HG03066 (cell line): Measurements from ENCODE around the gene PTMS.

ENCODE experiments used
- ATAC-seq: cut with Tn5 transposase; IDR thresholded peaks from one replicate; pipeline ENCODE4 v1.9.1; 2021; ENCODE audit warnings: low read depth; ENCODE audit not compliant: unreplicated experiment

The PTMS gene

GRCh38 chr12:6787309-6787708, 21.1 kb downstream of the PTMS start:
- ATAC-seq = no peak

DNA sequence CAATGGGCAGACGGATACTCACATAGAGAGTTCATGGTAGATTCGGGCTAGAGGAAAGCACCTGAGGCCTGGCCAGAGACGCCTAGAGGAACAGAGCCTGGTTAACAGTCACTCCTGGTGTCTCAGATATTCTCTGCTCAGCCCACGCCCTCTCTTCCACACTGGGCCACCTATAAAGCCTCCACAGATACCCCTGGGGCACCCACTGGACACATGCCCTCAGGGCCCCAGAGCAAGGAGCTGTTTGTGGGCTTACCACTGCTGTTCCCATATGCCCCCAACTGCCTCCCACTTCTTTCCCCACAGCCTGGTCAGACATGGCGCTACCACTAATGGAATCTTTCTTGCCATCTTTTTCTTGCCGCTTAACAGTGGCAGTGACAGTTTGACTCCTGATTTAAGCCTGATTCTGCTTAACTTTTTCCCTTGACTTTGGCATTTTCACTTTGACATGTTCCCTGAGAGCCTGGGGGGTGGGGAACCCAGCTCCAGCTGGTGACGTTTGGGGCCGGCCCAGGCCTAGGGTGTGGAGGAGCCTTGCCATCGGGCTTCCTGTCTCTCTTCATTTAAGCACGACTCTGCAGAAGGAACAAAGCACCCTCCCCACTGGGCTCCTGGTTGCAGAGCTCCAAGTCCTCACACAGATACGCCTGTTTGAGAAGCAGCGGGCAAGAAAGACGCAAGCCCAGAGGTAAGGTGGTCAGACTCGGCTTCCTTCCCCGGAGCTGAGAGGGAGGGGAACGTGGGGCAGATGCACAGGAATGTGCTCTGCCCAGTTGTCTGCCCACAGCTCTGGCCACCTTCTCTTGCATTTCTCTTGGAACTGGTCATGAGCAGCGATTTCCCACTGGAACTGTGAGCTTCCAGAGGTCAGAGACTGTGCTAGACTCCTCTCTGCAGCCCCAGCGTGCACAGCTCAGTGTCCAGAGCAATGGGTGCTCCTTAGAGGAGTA, 23.1 kb downstream of the PTMS start, which contains the start of gene CD4:
Gene CD4 (plus strand): TSS at position 557 of the 953 bp plus-strand sequence. CDS start 10,611 bp downstream, outside the sequence.
- ATAC-seq = no peak

DNA sequence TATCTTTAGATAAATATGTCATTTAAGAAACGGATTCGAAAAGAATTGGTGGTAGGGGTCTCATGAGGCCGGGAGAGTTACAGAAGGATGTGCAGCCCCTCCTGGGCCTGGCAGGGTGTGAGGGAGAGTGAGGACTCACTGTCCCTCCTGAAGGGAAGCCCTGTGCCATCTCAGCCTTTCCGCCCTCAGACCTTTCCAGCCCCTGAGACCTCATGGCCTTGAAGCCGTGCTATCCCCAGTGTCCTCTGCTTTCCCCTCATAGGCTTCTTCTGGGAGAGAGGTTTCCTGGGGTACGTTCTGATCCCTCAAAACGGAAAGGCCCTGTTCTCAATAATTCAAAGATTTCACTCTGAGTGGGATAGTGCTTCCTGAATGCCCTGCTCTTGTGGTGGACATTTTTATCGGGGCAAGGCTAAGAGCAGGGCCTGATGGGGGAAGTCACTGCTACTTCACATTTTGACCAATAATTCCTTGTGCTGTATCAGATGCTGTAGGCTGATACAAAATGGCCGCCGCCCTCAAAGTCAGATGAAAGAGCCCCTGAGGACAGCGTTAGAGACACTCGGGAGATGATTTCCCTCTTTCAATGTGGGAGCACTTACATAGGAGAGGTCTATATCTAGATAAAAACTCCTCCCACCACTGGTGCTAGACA, 24.5 kb downstream of the PTMS start:
- ATAC-seq = no peak

GRCh38 chr12:6791931-6792520, 25.9 kb downstream of the PTMS start:
- no peak for ATAC-seq

DNA sequence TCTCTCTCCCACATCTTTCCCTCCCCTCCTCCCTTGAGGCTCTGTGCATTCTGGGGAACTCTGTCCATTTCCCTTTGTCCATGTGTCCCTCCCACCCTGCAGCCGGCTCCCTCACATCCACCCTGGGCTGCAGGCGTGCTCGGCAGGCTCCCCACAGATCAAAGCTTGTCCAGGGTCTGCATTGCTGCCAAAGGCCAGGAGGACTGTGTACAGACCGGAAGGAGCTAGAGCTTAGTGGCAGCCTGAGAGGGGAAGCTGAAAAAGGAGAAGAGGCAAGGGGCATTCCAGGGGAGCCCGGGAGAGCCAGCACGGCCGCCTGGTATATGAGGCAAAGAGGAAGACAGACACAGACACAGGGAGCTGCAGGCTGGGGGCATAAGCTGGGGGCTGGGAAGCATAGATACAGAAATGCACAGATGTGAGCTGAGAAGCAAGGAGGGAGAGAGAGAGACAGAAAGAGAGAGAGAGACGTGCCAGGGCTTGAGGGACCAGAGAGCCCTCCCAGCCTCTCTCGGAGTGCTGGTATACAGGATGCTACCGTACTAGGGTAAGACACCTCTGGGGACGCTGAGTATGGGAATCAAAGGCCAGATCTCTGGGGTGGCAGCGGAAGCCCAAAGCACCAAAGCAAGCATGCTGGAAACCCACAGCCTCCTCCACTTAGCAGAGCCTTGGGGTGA, 26.5 kb downstream of the PTMS start:
- no peak for ATAC-seq

- no peak for ATAC-seq
Measured at GRCh38 chr12:6795088-6795487, 28.9 kb downstream of the PTMS start.

DNA sequence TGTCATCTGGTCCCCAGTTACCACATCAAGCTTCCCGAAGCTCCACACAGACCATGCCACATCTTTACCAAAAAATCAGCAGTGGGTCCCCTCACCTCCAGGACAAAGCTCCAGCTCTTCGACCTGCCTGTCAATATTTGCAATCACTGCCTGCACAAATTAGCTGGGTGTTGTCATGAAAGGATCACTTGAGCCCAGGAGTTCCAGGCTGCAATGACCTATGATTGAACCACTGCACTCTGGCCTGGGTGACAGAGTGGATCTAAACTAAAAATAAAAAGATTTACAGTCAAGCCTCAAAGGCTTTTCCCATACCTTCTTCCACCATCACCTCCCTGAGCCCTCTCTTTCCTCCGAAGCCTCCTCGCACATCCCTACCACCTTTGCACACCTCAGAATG, 30.4 kb downstream of the PTMS start:
- no peak for ATAC-seq

- ATAC-seq = no peak
Measured at GRCh38 chr12:6799147-6799546, 33.0 kb downstream of the PTMS start.

GRCh38 chr12:6807170-6807569, 41.0 kb downstream of the PTMS start:
- ATAC-seq = no peak

DNA sequence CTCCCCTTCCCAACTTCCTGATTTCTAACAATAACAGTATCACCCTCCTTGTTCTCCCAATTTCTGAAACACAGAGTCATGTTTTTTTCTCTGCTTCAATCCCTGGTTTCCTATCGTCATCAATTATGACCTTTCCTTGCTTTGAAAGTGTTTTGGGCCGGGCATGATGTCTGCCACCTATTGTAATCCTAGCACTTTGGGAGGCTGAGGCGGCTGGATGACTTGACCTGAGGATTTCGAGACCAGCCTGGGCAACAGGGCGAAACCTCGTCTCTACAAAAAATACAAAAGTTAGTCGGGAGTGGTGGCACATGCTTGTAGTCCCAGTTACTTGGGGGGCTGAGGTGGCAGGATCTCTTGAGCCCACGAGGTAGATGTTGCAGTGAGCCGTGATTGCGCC, 42.9 kb downstream of the PTMS start:
- no peak for ATAC-seq

DNA sequence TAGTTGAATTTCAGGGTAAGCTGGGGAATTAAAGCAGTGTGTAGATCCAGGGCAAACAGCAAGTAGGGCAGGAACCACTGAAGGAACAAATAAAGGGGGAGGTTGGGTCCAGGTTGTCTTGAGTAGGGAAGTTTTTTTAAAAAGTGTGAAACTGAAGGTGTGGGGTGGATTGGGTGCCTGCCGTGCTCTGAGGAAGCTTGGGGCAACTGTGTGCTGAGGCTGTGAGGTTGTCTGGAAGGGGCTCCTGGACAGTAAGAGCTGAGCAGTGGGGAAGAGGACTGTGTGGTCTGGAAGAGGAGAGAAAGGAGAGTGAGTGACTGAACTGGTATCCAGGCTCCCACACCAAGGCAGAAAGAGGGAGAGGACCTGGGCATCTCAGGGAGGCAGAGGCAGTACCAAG, 44.6 kb downstream of the PTMS start:
- no peak for ATAC-seq

DNA sequence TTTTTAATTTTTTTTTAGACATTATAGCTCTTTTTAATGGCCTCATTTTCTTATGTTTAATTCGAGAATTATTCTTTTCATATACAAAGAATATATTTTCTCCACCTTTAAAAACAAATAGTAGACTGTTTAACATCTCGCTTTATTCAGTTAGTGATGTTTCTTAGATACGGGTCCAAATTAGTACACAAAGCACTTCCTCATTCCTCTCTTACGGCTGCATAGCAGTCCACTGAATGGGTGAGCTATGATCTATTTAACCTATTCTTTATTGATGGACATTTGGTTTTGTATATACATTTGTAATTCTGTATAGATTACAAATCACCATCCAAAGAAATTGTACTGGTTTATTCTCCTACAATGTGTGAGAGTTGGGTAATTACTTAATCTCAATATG, 47.2 kb downstream of the PTMS start:
- ATAC-seq = no peak

DNA sequence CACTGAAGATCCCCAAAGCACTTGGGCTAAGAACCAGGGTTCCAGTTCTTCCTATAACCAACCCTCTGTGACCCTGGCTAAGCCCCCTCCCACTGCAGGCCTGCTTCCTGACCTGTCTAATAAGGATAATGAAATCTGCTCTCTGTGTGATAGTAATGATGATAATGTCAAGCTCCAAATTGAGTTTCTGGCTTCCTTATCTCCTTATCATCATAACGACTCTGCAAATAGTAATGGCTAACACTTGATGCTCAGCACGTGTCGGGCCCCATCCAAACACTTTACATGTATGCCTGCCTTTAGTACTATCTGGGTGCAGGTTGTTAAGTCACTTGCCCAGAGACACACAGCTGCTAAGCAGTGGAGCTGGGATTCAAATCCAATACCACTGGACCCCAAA, 50.4 kb downstream of the PTMS start:
- no peak for ATAC-seq

DNA sequence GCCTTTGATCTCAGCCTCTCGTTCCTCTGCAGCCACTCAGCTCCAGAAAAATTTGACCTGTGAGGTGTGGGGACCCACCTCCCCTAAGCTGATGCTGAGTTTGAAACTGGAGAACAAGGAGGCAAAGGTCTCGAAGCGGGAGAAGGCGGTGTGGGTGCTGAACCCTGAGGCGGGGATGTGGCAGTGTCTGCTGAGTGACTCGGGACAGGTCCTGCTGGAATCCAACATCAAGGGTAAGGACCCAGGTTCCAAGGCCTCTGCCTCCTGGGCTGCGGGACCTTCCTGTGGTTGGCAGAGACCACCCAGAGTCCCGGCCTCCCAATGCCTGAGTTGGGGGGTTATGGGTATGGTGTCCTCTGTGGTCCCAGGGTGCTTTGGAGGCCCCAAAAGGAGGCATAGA, 50.9 kb downstream of the PTMS start:
- ATAC-seq = no peak

DNA sequence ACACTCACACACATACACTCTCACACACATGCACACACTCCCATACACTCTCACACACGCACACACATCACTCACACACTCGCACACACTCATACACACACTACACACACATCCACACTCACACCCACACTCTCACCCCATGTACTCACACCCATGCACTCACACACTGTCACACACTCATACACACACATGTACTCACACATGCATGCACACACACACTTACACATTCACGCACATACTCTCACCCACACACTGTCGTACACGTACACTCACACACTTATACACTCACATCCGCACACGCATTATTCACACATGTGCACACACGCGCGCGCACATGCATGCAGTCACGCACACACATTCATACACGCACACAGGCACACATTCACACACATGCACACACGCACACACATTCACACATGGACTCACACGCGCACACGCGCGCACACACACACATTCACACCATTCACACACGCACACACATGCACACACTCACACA, 51.5 kb downstream of the PTMS start:
- ATAC-seq = no peak

GRCh38 chr12:6818222-6818621, 52.1 kb downstream of the PTMS start:
- no peak for ATAC-seq

DNA sequence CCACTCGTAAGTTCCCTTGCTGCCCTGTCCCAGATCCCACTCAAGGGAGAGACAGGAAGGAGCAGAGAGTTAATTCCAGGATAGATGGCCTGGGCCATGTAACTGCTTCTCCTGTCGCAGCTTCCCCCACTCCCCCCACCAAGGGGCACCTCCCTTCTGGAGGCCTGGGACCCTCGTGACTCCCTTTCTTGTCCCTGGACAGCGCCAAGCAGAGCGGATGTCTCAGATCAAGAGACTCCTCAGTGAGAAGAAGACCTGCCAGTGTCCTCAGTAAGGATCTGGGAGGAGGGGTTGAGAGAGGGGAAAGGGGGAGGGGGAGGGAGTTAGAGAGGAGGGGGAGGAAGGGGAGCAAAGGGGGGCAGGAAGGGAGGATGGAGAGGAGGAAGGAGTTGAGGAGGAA, 52.5 kb downstream of the PTMS start:
- ATAC-seq = no peak

GRCh38 chr12:6819106-6820030, 53.2 kb downstream of the PTMS start:
- no peak for ATAC-seq

- ATAC-seq = no peak
Measured at GRCh38 chr12:6820166-6820565, 54.0 kb downstream of the PTMS start.
